Sigmoid colon (tissue), 3 donors: ENCODE data around the gene SNTG2.

Source experiments
- POLR2A ChIP-seq, 2 donors: fragments of 450-650 bp; IDR thresholded peaks; one replicate each; pipeline ENCODE4 v1.6.1; 2016; ENCODE audit warnings: antibody characterized with exemption in 2 of 2, mild to moderate bottlenecking in 2 of 2, moderate library complexity in 2 of 2
- TF ChIP-seq, protein P1 (sequence below), 4 experiments: fragments of 450-650 bp in 3 of 4; fragments of 200-600 bp in 1 of 4; IDR thresholded peaks; one replicate each; pipeline ENCODE4 v1.5.1; 2016 to 2019; ENCODE audit warnings: antibody characterized with exemption in 4 of 4, mild to moderate bottlenecking in 3 of 4, moderate library complexity in 2 of 4

GRCh38 chr2:1266351-1266750 lies 315.7 kb downstream of the SNTG2 start:
- no peak for TF ChIP-seq POLR2A (IDR thresholded peaks at IDR 0.05)
- TF ChIP-seq, protein P1, sequence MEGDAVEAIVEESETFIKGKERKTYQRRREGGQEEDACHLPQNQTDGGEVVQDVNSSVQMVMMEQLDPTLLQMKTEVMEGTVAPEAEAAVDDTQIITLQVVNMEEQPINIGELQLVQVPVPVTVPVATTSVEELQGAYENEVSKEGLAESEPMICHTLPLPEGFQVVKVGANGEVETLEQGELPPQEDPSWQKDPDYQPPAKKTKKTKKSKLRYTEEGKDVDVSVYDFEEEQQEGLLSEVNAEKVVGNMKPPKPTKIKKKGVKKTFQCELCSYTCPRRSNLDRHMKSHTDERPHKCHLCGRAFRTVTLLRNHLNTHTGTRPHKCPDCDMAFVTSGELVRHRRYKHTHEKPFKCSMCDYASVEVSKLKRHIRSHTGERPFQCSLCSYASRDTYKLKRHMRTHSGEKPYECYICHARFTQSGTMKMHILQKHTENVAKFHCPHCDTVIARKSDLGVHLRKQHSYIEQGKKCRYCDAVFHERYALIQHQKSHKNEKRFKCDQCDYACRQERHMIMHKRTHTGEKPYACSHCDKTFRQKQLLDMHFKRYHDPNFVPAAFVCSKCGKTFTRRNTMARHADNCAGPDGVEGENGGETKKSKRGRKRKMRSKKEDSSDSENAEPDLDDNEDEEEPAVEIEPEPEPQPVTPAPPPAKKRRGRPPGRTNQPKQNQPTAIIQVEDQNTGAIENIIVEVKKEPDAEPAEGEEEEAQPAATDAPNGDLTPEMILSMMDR (IDR thresholded peaks at IDR 0.05) = no peak
